WTC11 (cell line): ENCODE measurements around the gene OR3A3. TPM values are rescaled to one million over a fixed set of nuclear protein-coding genes. Genes with fewer than 3 reads are reported as not detected.

Source experiments
- ATAC-seq: fragments of 200-7000 bp; cut with Tn5 transposase; 2 replicates; pipeline ENCODE4 v1.10.0; 2021; ENCODE audit warnings: mild to moderate bottlenecking, moderate library complexity
- CTCF ChIA-PET: fragments of 300-600 bp; sonication (Branson Sonifier 250); formaldehyde crosslinking; loops from one replicate; lab custom pipeline; 2021; ENCODE audit warnings: antibody characterized with exemption; lab: Charles Lee
- POLR2A ChIA-PET: fragments of 350-600 bp; sonication (Branson Sonifier 250); formaldehyde crosslinking; loops from one replicate; lab custom pipeline; 2021; ENCODE audit warnings: antibody characterized with exemption; lab: Charles Lee
- DNase-seq: peaks from one replicate; pipeline ENCODE4 v3.0.0; 2021; ENCODE audit warnings: low spot score
- H3K27ac Mint-ChIP-seq: 2 replicates; pipeline ENCODE4 v1.8.0; 2021; ENCODE audit warnings: mixed read lengths
- H3K27me3 Mint-ChIP-seq: 2 replicates; pipeline ENCODE4 v1.8.0; 2021; ENCODE audit warnings: low read depth, mild to moderate bottlenecking, moderate library complexity, mixed read lengths
- H3K36me3 Mint-ChIP-seq: 2 replicates; pipeline ENCODE4 v1.8.0; 2021; ENCODE audit warnings: mixed read lengths
- H3K4me1 Mint-ChIP-seq: 2 replicates; pipeline ENCODE4 v1.8.0; 2022; ENCODE audit warnings: mixed read lengths
- H3K4me3 Mint-ChIP-seq: 2 replicates; pipeline ENCODE4 v1.8.0; 2021; ENCODE audit warnings: mild to moderate bottlenecking, moderate library complexity, mixed read lengths
- H3K9me3 Mint-ChIP-seq: 2 replicates; pipeline ENCODE4 v1.8.0; 2021; ENCODE audit warnings: mixed read lengths
- FOXP1 ChIP-seq: sonication (generic); formaldehyde crosslinking; IDR thresholded peaks from 2 replicates; pipeline ENCODE4 v1.8.0; 2022; ENCODE audit warnings: missing genetic modification reagents, mild to moderate bottlenecking, moderate library complexity, borderline replicate concordance
- HMGA2 ChIP-seq: fragments of 250-450 bp; sonication (Bioruptor Pico); IDR thresholded peaks from 2 replicates; pipeline ENCODE4 v1.4.0; 2021; ENCODE audit warnings: mild to moderate bottlenecking, moderate library complexity
- KAT7 ChIP-seq: sonication (generic); formaldehyde crosslinking; IDR thresholded peaks from 2 replicates; pipeline ENCODE4 v1.8.1; 2023; ENCODE audit warnings: missing genetic modification reagents, mild to moderate bottlenecking, borderline replicate concordance
- NFYB ChIP-seq: sonication (generic); formaldehyde crosslinking; conservative IDR thresholded peaks from 2 replicates; pipeline ENCODE4 v1.8.0; 2022; ENCODE audit warnings: low read depth, missing genetic modification reagents
- PRRX2 ChIP-seq: fragments of 250-450 bp; sonication (Bioruptor Pico); IDR thresholded peaks from 2 replicates; pipeline ENCODE4 v1.8.0; 2021; ENCODE audit warnings: mild to moderate bottlenecking
- SMAD4 ChIP-seq: sonication (generic); formaldehyde crosslinking; IDR thresholded peaks from 2 replicates; pipeline ENCODE4 v1.8.0; 2022; ENCODE audit warnings: mild to moderate bottlenecking, missing genetic modification reagents
- TEAD1 ChIP-seq: sonication (generic); formaldehyde crosslinking; IDR thresholded peaks from 2 replicates; pipeline ENCODE4 v1.8.0; 2022; ENCODE audit warnings: mild to moderate bottlenecking, missing genetic modification reagents
- TEAD4 ChIP-seq: sonication (generic); formaldehyde crosslinking; IDR thresholded peaks from 2 replicates; pipeline ENCODE4 v1.8.0; 2022; ENCODE audit warnings: mild to moderate bottlenecking, missing genetic modification reagents
- ZNF232 ChIP-seq: sonication (generic); formaldehyde crosslinking; IDR thresholded peaks from 2 replicates; pipeline ENCODE4 v1.8.0; 2022; ENCODE audit warnings: mild to moderate bottlenecking, missing genetic modification reagents
- ZNF317 ChIP-seq: sonication (generic); formaldehyde crosslinking; IDR thresholded peaks from 2 replicates; pipeline ENCODE4 v1.8.1; 2023; ENCODE audit warnings: low read depth, mild to moderate bottlenecking, moderate library complexity, missing genetic modification reagents, borderline replicate concordance
- ZNF396 ChIP-seq: fragments of 250-450 bp; sonication (Bioruptor Pico); IDR thresholded peaks from 2 replicates; pipeline ENCODE4 v1.8.0; 2021; ENCODE audit warnings: mild to moderate bottlenecking, moderate library complexity, borderline replicate concordance
- total RNA-seq: library from RNA; stranded (reverse); gene quantifications from 3 replicates; pipeline ENCODE4 v1.2.3, GENCODE V29; 2021
- TF ChIP-seq, protein P1 (sequence below): sonication (generic); formaldehyde crosslinking; IDR thresholded peaks from 2 replicates; pipeline ENCODE4 v1.8.1; 2022; ENCODE audit warnings: low read depth, missing genetic modification reagents, borderline replicate concordance
- TF ChIP-seq, protein P2 (sequence below): sonication (generic); formaldehyde crosslinking; IDR thresholded peaks from 2 replicates; pipeline ENCODE4 v1.8.1; 2023; ENCODE audit warnings: mild to moderate bottlenecking, moderate library complexity, missing genetic modification reagents
- TF ChIP-seq, protein P3 (sequence below): sonication (generic); formaldehyde crosslinking; IDR thresholded peaks from 2 replicates; pipeline ENCODE4 v1.8.0; 2022; ENCODE audit warnings: mild to moderate bottlenecking, missing genetic modification reagents
- TF ChIP-seq, protein P4 (sequence below): sonication (generic); formaldehyde crosslinking; IDR thresholded peaks from 2 replicates; pipeline ENCODE4 v1.8.1; 2023; ENCODE audit warnings: mild to moderate bottlenecking, missing genetic modification reagents
- TF ChIP-seq, protein P5 (sequence below): fragments of 250-450 bp; sonication (Bioruptor Pico); IDR thresholded peaks from 2 replicates; pipeline ENCODE4 v1.9.0; 2021; ENCODE audit warnings: moderate library complexity, mild to moderate bottlenecking, inconsistent platforms, borderline replicate concordance
- TF ChIP-seq, protein P6 (sequence below): sonication (generic); formaldehyde crosslinking; conservative IDR thresholded peaks from 2 replicates; pipeline ENCODE4 v1.8.1; 2022; ENCODE audit warnings: mild to moderate bottlenecking, missing genetic modification reagents
- TF ChIP-seq, protein P7 (sequence below): sonication (generic); formaldehyde crosslinking; conservative IDR thresholded peaks from 2 replicates; pipeline ENCODE4 v1.8.1; 2023; ENCODE audit warnings: mild to moderate bottlenecking, low read depth, missing genetic modification reagents, moderate library complexity

Gene OR3A3
- total RNA-seq, 1 experiment from 2014 or later, result not detected

DNA sequence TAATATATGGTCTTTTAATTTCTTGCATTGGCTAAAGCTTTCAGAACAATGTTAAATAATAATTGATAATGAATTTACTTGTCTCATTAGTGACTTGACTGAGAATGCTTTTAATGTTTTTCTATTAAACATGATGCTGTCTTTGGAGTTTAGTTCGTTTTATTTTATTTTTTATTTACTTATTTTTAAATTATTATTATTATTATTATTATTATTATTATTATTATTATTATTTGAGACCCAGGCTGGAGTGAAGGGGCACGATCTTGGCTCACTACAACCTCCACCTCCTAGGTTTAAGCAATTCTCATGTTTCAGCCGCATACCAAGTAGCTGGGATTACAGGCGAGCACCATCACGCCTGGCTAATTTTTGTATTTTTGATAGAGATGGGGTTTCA, 4.4 kb downstream of the OR3A3 start:
- no peak overlapping the region for H3K27ac Mint-ChIP-seq
- no peak for ATAC-seq
- peaks cover 3% of the 10 kb centered on the region; the same call in 1 of the 2 replicates for H3K27me3 Mint-ChIP-seq
- ChIA-PET POLR2A (no interaction called here), CTCF (no interaction called here)
- TF ChIP-seq HMGA2, result peak; percentile 94
- TF ChIP-seq, protein P1, sequence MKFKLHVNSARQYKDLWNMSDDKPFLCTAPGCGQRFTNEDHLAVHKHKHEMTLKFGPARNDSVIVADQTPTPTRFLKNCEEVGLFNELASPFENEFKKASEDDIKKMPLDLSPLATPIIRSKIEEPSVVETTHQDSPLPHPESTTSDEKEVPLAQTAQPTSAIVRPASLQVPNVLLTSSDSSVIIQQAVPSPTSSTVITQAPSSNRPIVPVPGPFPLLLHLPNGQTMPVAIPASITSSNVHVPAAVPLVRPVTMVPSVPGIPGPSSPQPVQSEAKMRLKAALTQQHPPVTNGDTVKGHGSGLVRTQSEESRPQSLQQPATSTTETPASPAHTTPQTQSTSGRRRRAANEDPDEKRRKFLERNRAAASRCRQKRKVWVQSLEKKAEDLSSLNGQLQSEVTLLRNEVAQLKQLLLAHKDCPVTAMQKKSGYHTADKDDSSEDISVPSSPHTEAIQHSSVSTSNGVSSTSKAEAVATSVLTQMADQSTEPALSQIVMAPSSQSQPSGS (CRISPR knock-in tag), result no peak
- no peak for DNase-seq
- H3K9me3 Mint-ChIP-seq, result peaks cover 17% of the 10 kb centered on the region
- no peaks in the 10 kb centered on the region for H3K4me1 Mint-ChIP-seq
- no peaks in the 10 kb centered on the region for H3K36me3 Mint-ChIP-seq
- H3K4me3 Mint-ChIP-seq, result no peak overlapping the region

DNA sequence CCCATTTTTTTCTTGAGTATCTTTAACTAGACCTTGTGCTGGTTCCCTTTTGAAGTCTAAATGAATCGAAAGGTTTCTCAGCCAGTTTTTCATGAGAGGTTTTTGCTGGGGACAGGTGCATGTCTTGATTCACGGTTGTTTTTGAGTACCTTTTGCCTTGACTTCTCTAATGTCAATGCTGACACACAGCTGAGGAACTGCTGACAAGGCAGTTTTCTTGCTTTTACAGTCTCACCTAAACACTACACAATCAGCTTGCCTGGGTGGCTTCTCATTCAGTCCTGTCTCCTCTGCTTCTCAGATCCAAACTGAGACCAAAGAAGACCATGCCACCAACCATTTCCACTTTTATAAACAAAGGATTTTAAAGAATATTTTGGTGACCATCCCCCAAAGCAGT, 7.1 kb downstream of the OR3A3 start:
- Mint-ChIP-seq H3K27me3 (peaks cover 4% of the 10 kb centered on the region), H3K36me3 (no peaks in the 10 kb centered on the region), H3K4me1 (no peaks in the 10 kb centered on the region), H3K9me3 (peaks cover 23% of the 10 kb centered on the region), H3K27ac (no peak overlapping the region), H3K4me3 (no peak overlapping the region)
- ATAC-seq (no peak), DNase-seq (no peak)
- TF ChIP-seq, protein P2, sequence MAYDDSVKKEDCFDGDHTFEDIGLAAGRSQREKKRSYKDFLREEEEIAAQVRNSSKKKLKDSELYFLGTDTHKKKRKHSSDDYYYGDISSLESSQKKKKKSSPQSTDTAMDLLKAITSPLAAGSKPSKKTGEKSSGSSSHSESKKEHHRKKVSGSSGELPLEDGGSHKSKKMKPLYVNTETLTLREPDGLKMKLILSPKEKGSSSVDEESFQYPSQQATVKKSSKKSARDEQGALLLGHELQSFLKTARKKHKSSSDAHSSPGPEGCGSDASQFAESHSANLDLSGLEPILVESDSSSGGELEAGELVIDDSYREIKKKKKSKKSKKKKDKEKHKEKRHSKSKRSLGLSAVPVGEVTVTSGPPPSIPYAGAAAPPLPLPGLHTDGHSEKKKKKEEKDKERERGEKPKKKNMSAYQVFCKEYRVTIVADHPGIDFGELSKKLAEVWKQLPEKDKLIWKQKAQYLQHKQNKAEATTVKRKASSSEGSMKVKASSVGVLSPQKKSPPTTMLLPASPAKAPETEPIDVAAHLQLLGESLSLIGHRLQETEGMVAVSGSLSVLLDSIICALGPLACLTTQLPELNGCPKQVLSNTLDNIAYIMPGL, result no peak
- TF ChIP-seq ZNF317 (no peak), FOXP1 (CRISPR knock-in tag) (no peak), PRRX2 (CRISPR knock-in tag) (no peak), TEAD4 (CRISPR knock-in tag) (no peak), ZNF232 (CRISPR knock-in tag) (no peak), NFYB (CRISPR knock-in tag) (no peak), SMAD4 (CRISPR knock-in tag) (no peak), ZNF396 (no peak), KAT7 (CRISPR knock-in tag) (no peak), TEAD1 (CRISPR knock-in tag) (no peak)
- TF ChIP-seq, protein P3, sequence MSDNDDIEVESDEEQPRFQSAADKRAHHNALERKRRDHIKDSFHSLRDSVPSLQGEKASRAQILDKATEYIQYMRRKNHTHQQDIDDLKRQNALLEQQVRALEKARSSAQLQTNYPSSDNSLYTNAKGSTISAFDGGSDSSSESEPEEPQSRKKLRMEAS, result no peak
- TF ChIP-seq, protein P4, sequence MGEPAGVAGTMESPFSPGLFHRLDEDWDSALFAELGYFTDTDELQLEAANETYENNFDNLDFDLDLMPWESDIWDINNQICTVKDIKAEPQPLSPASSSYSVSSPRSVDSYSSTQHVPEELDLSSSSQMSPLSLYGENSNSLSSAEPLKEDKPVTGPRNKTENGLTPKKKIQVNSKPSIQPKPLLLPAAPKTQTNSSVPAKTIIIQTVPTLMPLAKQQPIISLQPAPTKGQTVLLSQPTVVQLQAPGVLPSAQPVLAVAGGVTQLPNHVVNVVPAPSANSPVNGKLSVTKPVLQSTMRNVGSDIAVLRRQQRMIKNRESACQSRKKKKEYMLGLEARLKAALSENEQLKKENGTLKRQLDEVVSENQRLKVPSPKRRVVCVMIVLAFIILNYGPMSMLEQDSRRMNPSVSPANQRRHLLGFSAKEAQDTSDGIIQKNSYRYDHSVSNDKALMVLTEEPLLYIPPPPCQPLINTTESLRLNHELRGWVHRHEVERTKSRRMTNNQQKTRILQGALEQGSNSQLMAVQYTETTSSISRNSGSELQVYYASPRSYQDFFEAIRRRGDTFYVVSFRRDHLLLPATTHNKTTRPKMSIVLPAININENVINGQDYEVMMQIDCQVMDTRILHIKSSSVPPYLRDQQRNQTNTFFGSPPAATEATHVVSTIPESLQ (CRISPR knock-in tag), result no peak
- TF ChIP-seq, protein P5, sequence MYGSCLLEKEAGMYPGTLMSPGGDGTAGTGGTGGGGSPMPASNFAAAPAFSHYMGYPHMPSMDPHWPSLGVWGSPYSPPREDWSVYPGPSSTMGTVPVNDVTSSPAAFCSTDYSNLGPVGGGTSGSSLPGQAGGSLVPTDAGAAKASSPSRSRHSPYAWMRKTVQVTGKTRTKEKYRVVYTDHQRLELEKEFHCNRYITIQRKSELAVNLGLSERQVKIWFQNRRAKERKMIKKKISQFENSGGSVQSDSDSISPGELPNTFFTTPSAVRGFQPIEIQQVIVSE (CRISPR knock-in tag), result no peak
- TF ChIP-seq, protein P6, sequence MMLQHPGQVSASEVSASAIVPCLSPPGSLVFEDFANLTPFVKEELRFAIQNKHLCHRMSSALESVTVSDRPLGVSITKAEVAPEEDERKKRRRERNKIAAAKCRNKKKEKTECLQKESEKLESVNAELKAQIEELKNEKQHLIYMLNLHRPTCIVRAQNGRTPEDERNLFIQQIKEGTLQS, result no peak
- TF ChIP-seq, protein P7, sequence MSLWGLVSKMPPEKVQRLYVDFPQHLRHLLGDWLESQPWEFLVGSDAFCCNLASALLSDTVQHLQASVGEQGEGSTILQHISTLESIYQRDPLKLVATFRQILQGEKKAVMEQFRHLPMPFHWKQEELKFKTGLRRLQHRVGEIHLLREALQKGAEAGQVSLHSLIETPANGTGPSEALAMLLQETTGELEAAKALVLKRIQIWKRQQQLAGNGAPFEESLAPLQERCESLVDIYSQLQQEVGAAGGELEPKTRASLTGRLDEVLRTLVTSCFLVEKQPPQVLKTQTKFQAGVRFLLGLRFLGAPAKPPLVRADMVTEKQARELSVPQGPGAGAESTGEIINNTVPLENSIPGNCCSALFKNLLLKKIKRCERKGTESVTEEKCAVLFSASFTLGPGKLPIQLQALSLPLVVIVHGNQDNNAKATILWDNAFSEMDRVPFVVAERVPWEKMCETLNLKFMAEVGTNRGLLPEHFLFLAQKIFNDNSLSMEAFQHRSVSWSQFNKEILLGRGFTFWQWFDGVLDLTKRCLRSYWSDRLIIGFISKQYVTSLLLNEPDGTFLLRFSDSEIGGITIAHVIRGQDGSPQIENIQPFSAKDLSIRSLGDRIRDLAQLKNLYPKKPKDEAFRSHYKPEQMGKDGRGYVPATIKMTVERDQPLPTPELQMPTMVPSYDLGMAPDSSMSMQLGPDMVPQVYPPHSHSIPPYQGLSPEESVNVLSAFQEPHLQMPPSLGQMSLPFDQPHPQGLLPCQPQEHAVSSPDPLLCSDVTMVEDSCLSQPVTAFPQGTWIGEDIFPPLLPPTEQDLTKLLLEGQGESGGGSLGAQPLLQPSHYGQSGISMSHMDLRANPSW (CRISPR knock-in tag), result no peak
- ChIA-PET POLR2A (no interaction called here), CTCF (no interaction called here)
